Stimulated activated CD4-positive, alpha-beta T cell treated with anti-CD3 and anti-CD28 coated beads, Interleukin-4, amount 100 ng/mL, for 1 hour (primary cell): Measurements from ENCODE around the gene PRR5.
"Not testable (repeated sequence)": the region's sequence is repeated elsewhere in the genome, so short reads cannot be mapped to it uniquely, and the experiment has no call there.

Experiments
- DNase-seq: peaks from one replicate; pipeline ENCODE4 v3.0.0-alpha.2; 2020

Gene PRR5

GRCh38 chr22:44676066-44676440, 26.0 kb upstream of the PRR5 start:
- DNase-seq, result not testable (repeated sequence)

- no peak for DNase-seq
These were observed 25.3 kb upstream of the PRR5 start for GRCh38 chr22:44676441-44677352.

- no peak for DNase-seq
These were observed 24.6 kb upstream of the PRR5 start for GRCh38 chr22:44677353-44677840.

GRCh38 chr22:44677871-44678555, 24.0 kb upstream of the PRR5 start:
- DNase-seq, result no peak

- no peak for DNase-seq
These were observed 23.3 kb upstream of the PRR5 start for GRCh38 chr22:44678556-44679305.

GRCh38 chr22:44679306-44679647, 22.7 kb upstream of the PRR5 start:
- not testable (repeated sequence) for DNase-seq

- no peak for DNase-seq
These were observed 21.9 kb upstream of the PRR5 start for GRCh38 chr22:44680058-44680457.

GRCh38 chr22:44680481-44680894, 21.5 kb upstream of the PRR5 start:
- DNase-seq, result no peak

GRCh38 chr22:44682556-44683168, 19.3 kb upstream of the PRR5 start:
- no peak for DNase-seq

GRCh38 chr22:44683237-44683636, 18.8 kb upstream of the PRR5 start:
- no peak for DNase-seq

GRCh38 chr22:44683881-44684280, 18.1 kb upstream of the PRR5 start:
- DNase-seq, result no peak

GRCh38 chr22:44684506-44685383, 17.3 kb upstream of the PRR5 start:
- peak; percentile 77 for DNase-seq

- peak; percentile 80 for DNase-seq
These were observed 16.5 kb upstream of the PRR5 start for GRCh38 chr22:44685384-44686056.

GRCh38 chr22:44686873-44687600, 15.0 kb upstream of the PRR5 start:
- DNase-seq, result no peak

- DNase-seq, result no peak
These were observed 12.8 kb upstream of the PRR5 start for GRCh38 chr22:44689173-44689572.

- no peak for DNase-seq
These were observed 12.0 kb upstream of the PRR5 start for GRCh38 chr22:44689915-44690524.

GRCh38 chr22:44691796-44692661, 10.0 kb upstream of the PRR5 start:
- no peak for DNase-seq

GRCh38 chr22:44692662-44693007, 9.4 kb upstream of the PRR5 start:
- DNase-seq, result no peak

GRCh38 chr22:44693145-44693544, 8.9 kb upstream of the PRR5 start:
- DNase-seq, result no peak
